ENCODE results near the gene IL12A. TPM values are rescaled to one million over a fixed set of nuclear protein-coding genes. Genes with fewer than 3 reads are reported as not detected.

The IL12A gene
- 0.15 to 0.54 TPM (median 0.42 TPM) in 3 replicates for polyA plus RNA-seq
- polyA plus RNA-seq (2011; ENCODE audit: low read depth): not detected
- 0.38 and 0.67 TPM in 2 replicates for polyA plus RNA-seq (2011; cell fraction: cytosol; rRNA removed)
- polyA plus RNA-seq (2011; cell fraction: nucleus; rRNA removed): 1.0 and 1.4 TPM in 2 replicates
- polyA plus RNA-seq (2012; ENCODE audit: low replicate concordance): 0.21 TPM in 1 of 2 replicates, not detected in the other
- polyA minus RNA-seq: 0.30 TPM in 1 of 3 replicates, not detected in the others
- not detected for polyA minus RNA-seq (2011; cell fraction: cytosol; rRNA and poly(A)+ RNA removed)
- not detected in 2 replicates for polyA minus RNA-seq (2011; cell fraction: nucleus; rRNA and poly(A)+ RNA removed)

DNA sequence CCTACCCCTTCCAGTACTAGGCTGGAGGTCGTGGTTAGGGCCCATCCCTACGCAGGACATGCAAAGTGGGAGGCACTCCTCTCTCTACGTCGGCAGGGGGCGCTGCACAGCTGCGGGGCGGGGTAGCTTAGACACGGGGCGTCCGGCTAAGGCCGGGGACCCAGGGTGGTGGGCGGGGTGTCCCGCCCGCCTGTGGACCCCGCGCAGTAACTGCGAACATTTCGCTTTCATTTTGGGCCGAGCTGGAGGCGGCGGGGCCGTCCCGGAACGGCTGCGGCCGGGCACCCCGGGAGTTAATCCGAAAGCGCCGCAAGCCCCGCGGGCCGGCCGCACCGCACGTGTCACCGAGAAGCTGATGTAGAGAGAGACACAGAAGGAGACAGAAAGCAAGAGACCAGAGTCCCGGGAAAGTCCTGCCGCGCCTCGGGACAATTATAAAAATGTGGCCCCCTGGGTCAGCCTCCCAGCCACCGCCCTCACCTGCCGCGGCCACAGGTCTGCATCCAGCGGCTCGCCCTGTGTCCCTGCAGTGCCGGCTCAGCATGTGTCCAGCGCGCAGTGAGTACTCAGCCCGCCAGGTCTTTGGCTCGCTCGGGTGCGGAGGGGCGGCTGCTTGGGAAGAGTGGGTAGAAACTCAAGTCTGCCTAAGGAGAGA is at the start of gene IL12A:
Gene IL12A (plus strand): TSS at position 219 of the 655 bp plus-strand sequence.
- Histone ChIP-seq H3K27me3 (ENCODE audit: control insufficient read depth, extremely low read depth, insufficient read depth, low read length) (no peaks in the 10 kb centered on the region), H3K36me3 (ENCODE audit: control insufficient read depth in 2 of 2, extremely low read depth in 1 of 2, insufficient read depth in 2 of 2, low read length in 2 of 2) (no peaks in the 10 kb centered on the region), H3K27ac (ENCODE audit: control insufficient read depth, insufficient read depth, low read length) (no peak within 1 kb of the TSS), H3K4me3 (ENCODE audit: control insufficient read depth in 2 of 3, extremely low read depth in 1 of 3, insufficient read depth in 2 of 3, low read depth in 1 of 3, low read length in 3 of 3) (peak within 1 kb of the TSS; percentile 62 to 71 (median 70)), H4K20me1 (ENCODE audit: control insufficient read depth, extremely low read depth, insufficient read depth, low read length) (no peaks in the 10 kb centered on the region), H2AFZ (ENCODE audit: control insufficient read depth, low read length) (peak within 1 kb of the TSS; percentile 86), H3K9ac (ENCODE audit: control insufficient read depth, extremely low read depth, insufficient read depth, low read length) (peak within 1 kb of the TSS; percentile 69), H3K79me2 (ENCODE audit: control insufficient read depth, insufficient read depth, low read length) (no peaks in the 10 kb centered on the region), H3K4me1 (ENCODE audit: control insufficient read depth, extremely low read depth, insufficient read depth, low read length) (peaks cover 3% of the 10 kb centered on the region), H3K9me3 (ENCODE audit: control insufficient read depth, low read depth, low read length) (no peaks in the 10 kb centered on the region), H3K9me1 (ENCODE audit: control insufficient read depth, extremely low read depth, insufficient read depth, low read length) (no peaks in the 10 kb centered on the region), H3K4me2 (ENCODE audit: control insufficient read depth, extremely low read depth, insufficient read depth, low read depth, low read length) (peak within 1 kb of the TSS; percentile 79)
- dilution Hi-C loops (cut with MboI; ENCODE audit: extremely low pct_ligation_motif_present, low sequenced_read_pairs): no loop called here
- FAIRE-seq (no peak), DNase-seq (ENCODE audit: low read depth, low spot score) (no peak)
- TF ChIP-seq, protein P1, sequence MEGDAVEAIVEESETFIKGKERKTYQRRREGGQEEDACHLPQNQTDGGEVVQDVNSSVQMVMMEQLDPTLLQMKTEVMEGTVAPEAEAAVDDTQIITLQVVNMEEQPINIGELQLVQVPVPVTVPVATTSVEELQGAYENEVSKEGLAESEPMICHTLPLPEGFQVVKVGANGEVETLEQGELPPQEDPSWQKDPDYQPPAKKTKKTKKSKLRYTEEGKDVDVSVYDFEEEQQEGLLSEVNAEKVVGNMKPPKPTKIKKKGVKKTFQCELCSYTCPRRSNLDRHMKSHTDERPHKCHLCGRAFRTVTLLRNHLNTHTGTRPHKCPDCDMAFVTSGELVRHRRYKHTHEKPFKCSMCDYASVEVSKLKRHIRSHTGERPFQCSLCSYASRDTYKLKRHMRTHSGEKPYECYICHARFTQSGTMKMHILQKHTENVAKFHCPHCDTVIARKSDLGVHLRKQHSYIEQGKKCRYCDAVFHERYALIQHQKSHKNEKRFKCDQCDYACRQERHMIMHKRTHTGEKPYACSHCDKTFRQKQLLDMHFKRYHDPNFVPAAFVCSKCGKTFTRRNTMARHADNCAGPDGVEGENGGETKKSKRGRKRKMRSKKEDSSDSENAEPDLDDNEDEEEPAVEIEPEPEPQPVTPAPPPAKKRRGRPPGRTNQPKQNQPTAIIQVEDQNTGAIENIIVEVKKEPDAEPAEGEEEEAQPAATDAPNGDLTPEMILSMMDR (optimal IDR thresholded peaks at IDR 0.05 in 1 of 3, IDR thresholded peaks at IDR 0.05 in 1 of 3, conservative IDR thresholded peaks at IDR 0.05 in 1 of 3; ENCODE audit: extremely low read depth in 1 of 3, insufficient read depth in 2 of 3, low read length in 3 of 3): peak; percentile 89 to 99 (median 98)
- no peak for TF ChIP-seq EZH2 (IDR thresholded peaks at IDR 0.05; ENCODE audit: low read length)

DNA sequence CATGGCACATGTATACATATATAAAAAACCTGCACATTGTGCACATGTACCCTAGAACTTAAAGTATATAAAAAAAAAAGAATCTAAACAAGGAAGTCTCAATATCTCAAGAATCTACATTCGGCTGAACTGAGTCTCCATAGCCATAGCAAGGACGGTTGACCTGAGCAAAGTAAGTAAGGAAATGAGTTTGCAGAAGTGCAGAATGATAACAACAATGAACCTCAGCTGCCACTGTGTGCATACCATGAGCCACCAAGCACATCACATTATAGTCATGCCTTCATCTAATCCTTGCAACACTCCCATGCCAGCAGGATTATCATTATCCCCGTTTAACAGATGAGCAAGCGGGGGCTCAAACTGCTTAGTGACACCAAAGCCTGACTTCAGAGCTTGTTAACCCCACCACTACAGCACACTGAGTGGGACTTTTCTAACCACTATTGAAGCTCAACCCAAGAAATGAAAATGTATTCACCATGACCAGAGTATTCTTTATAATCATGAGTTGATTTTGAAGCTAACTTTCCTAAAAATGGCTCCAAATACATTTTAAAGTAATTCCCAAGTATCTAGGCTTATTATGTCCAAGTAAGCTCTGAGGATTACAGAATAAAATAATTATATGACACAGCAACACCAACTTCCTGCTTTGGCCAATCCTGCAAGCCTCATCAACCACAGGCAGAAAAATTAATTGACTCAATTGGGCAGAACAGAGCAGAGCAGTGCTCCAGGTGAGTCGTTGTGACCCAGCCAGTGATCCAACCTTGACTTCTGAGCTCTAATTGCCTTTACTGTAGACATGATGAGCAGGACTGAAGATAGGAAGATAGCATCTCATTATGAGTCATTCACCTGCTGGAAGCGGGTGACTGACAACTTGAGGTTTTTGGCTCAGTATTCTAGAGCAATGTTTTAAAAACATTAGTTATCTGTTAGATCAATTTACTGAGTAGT is 47.3 kb upstream of the IL12A start:
- FAIRE-seq (no peak), DNase-seq (ENCODE audit: low read depth, low spot score) (no peak)

More for the DNA sequence above, 47.3 kb upstream of the IL12A start:
- no peak overlapping the region for H3K4me2 ChIP-seq (ENCODE audit: control insufficient read depth, extremely low read depth, insufficient read depth, low read depth, low read length)
- no peaks in the 10 kb centered on the region for H3K27me3 ChIP-seq (ENCODE audit: control insufficient read depth, extremely low read depth, insufficient read depth, low read length)
- H3K9me1 ChIP-seq (ENCODE audit: control insufficient read depth, extremely low read depth, insufficient read depth, low read length): no peaks in the 10 kb centered on the region
- no peak overlapping the region for H3K27ac ChIP-seq (ENCODE audit: control insufficient read depth, insufficient read depth, low read length)
- dilution Hi-C loops (cut with MboI; ENCODE audit: extremely low pct_ligation_motif_present, low sequenced_read_pairs): no loop called here
- H2AFZ ChIP-seq (ENCODE audit: control insufficient read depth, low read length): no peak overlapping the region
- H3K79me2 ChIP-seq (ENCODE audit: control insufficient read depth, insufficient read depth, low read length): no peaks in the 10 kb centered on the region
- no peaks in the 10 kb centered on the region for H4K20me1 ChIP-seq (ENCODE audit: control insufficient read depth, extremely low read depth, insufficient read depth, low read length)
- no peak overlapping the region for H3K4me3 ChIP-seq (ENCODE audit: control insufficient read depth in 2 of 3, extremely low read depth in 1 of 3, insufficient read depth in 2 of 3, low read depth in 1 of 3, low read length in 3 of 3)
- H3K9me3 ChIP-seq (ENCODE audit: control insufficient read depth, low read depth, low read length): no peaks in the 10 kb centered on the region
- H3K9ac ChIP-seq (ENCODE audit: control insufficient read depth, extremely low read depth, insufficient read depth, low read length): no peak overlapping the region
- H3K36me3 ChIP-seq (ENCODE audit: control insufficient read depth in 2 of 2, extremely low read depth in 1 of 2, insufficient read depth in 2 of 2, low read length in 2 of 2): no peaks in the 10 kb centered on the region
- TF ChIP-seq, protein P1 (optimal IDR thresholded peaks at IDR 0.05 in 1 of 3, IDR thresholded peaks at IDR 0.05 in 1 of 3, conservative IDR thresholded peaks at IDR 0.05 in 1 of 3; ENCODE audit: extremely low read depth in 1 of 3, insufficient read depth in 2 of 3, low read length in 3 of 3): no peak
- no peak for TF ChIP-seq EZH2 (IDR thresholded peaks at IDR 0.05; ENCODE audit: low read length)
- H3K4me1 ChIP-seq (ENCODE audit: control insufficient read depth, extremely low read depth, insufficient read depth, low read length): peaks cover 6% of the 10 kb centered on the region
